Activated T-helper 17 cell treated with anti-CD3 and anti-CD28 coated beads, Interleukin-2, amount 50 U/mL, for 72 hours (primary cell): ENCODE data around the gene RAB36. TPM values are rescaled to one million over a fixed set of nuclear protein-coding genes. Genes with fewer than 3 reads are reported as not detected.
A peak's percentile ranks its signal among the peaks of the same experiment; 100 is the strongest.

Source experiments
- ATAC-seq: fragments of 150-1000 bp; cut with Tn5 transposase; replicated peaks from 2 replicates; pipeline ENCODE4 v1.10.0; 2021; ENCODE audit warnings: mild to moderate bottlenecking, moderate library complexity
- H3K27ac Mint-ChIP-seq: one replicate; pipeline ENCODE4 v1.8.0; 2022; ENCODE audit warnings: mixed read lengths
- H3K27me3 Mint-ChIP-seq: one replicate; pipeline ENCODE4 v1.8.0; 2022; ENCODE audit warnings: mixed read lengths
- H3K36me3 Mint-ChIP-seq: one replicate; pipeline ENCODE4 v1.8.0; 2022; ENCODE audit warnings: low read depth, mild to moderate bottlenecking, mixed read lengths
- H3K4me1 Mint-ChIP-seq: one replicate; pipeline ENCODE4 v1.8.0; 2022; ENCODE audit warnings: mixed read lengths
- H3K4me3 Mint-ChIP-seq: one replicate; pipeline ENCODE4 v1.8.0; 2022; ENCODE audit warnings: mild to moderate bottlenecking, mixed read lengths
- H3K9me3 Mint-ChIP-seq: one replicate; pipeline ENCODE4 v1.8.0; 2022; ENCODE audit warnings: mixed read lengths
- total RNA-seq, 2 donors: library from RNA; stranded (reverse); gene quantifications; one replicate each; pipeline ENCODE4 v1.2.3, GENCODE V29; 2022

Gene RAB36
- total RNA-seq, 2 donors from 2014 or later: 0.61 to 0.80 TPM

DNA sequence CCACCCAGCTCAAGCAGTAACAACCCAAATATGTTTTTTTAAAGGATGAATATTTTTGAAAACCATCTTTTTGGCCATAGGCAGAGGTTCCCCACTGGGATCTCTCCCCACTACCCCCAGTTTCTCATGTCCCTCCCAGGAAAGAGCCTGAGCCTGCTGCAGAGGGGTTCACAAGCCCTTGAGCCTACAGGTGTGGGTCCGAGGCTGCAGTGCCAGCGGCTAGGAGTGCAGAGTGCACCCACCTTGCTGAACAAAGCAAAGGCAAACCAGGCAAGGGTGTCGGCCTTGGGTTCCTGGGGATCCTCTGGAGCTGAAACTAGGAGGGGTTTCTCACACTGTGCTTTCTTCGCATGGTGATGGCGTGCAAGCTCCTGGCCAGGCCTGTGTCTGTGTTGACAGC, 40.0 kb upstream of the RAB36 start:
- Mint-ChIP-seq H3K4me3 (no peak overlapping the region), H3K4me1 (peaks cover 4% of the 10 kb centered on the region), H3K27me3 (no peaks in the 10 kb centered on the region), H3K36me3 (no peaks in the 10 kb centered on the region), H3K9me3 (no peaks in the 10 kb centered on the region), H3K27ac (no peak overlapping the region)
- ATAC-seq: no peak

GRCh38 chr22:23105919-23106318, 39.4 kb upstream of the RAB36 start:
- Mint-ChIP-seq H3K27me3 (no peaks in the 10 kb centered on the region), H3K4me1 (peaks cover 4% of the 10 kb centered on the region), H3K9me3 (no peaks in the 10 kb centered on the region), H3K4me3 (no peak overlapping the region), H3K27ac (no peak overlapping the region), H3K36me3 (no peaks in the 10 kb centered on the region)
- ATAC-seq: no peak

- H3K9me3 Mint-ChIP-seq: no peaks in the 10 kb centered on the region
- no peaks in the 10 kb centered on the region for H3K36me3 Mint-ChIP-seq
- no peaks in the 10 kb centered on the region for H3K27me3 Mint-ChIP-seq
- no peak overlapping the region for H3K4me3 Mint-ChIP-seq
- H3K27ac Mint-ChIP-seq: no peak overlapping the region
- ATAC-seq: no peak
- peaks cover 4% of the 10 kb centered on the region for H3K4me1 Mint-ChIP-seq
Observed at GRCh38 chr22:23106344-23106743, 38.9 kb upstream of the RAB36 start.

GRCh38 chr22:23106906-23107367, 38.3 kb upstream of the RAB36 start:
- no peaks in the 10 kb centered on the region for H3K9me3 Mint-ChIP-seq
- H3K27ac Mint-ChIP-seq: no peak overlapping the region
- no peak for ATAC-seq
- H3K4me3 Mint-ChIP-seq: no peak overlapping the region
- H3K4me1 Mint-ChIP-seq: peaks cover 4% of the 10 kb centered on the region
- no peaks in the 10 kb centered on the region for H3K27me3 Mint-ChIP-seq
- H3K36me3 Mint-ChIP-seq: no peaks in the 10 kb centered on the region

DNA sequence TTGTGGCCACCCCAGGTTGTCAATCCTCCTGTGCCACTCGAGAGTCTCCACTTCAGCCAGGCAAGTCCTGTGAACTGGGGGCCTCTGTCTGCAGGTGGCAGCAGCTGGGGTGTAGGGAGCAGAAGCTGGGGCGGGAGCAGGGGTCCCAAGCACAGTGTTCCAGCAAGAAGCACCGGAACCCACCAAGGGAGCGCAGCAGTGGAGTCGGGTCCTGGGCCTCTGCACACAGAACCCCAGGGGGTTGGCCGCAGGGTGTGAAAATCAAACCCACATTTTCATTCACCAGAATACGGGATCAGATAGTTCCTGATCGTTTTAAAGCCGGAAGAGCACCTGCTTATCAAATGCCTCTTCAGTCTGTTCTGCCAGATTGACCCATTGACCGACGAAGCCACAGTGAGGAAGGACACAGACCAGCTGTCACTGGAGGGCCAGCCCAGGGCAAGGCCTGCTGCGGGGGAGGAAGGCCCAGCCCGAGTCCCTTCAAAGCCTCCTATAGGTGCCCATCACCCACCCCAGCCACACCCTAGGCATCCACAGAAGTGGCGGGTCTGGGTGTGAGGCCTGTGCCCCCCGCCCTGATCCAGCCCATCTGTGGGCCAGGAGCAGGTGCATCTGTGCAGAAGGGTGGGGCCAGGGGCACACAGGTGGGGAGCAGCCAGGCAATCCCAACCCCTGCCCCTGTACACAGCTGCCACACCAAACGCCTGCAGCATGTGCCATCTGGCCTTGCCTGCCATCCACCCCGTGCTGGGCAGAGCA, 37.6 kb upstream of the RAB36 start:
- Mint-ChIP-seq H3K36me3 (no peaks in the 10 kb centered on the region), H3K27ac (no peak overlapping the region), H3K4me3 (no peak overlapping the region), H3K9me3 (no peaks in the 10 kb centered on the region), H3K4me1 (peaks cover 4% of the 10 kb centered on the region), H3K27me3 (no peaks in the 10 kb centered on the region)
- ATAC-seq: no peak

DNA sequence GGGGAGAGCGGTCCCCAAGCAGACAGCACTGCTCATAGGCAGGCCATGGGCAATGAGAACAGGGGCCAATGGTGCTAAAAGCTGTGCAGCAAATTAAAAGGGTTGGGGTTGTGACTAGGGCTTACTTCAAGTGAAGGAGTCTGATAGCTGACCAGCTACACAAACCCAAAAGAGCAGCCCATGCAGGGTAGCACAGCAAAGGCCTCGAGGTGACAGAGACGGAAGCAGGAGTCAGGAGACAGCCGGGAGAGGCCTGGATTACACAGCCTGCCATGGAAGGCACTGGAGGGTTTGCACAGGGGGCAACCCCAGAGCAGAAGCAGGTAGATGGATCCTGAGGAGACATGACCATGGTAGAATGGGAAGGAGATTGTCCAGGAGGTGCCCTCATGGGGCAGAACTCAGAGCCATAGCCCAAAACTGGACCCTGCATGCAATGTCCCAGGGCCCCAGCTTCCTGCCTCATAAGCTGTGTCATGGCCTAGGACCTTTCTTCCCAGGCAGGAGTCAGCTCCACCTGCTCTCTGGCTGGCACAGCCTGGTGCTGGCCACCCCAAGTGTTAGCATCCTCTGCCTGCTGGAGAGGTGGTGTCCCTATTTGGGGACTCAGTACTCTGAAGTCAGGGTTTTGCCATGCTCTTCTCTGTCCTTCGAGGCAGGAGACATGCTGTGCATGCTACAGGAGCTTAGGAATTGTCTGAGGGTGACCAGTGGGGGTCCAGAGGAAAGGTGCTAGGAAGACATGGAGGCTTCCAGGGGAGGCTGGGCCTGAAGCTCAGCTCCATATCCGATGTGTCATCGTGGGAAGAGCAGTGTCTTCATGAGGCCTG, 36.8 kb upstream of the RAB36 start:
- no peak overlapping the region for H3K4me3 Mint-ChIP-seq
- no peak for ATAC-seq
- peaks cover 4% of the 10 kb centered on the region for H3K4me1 Mint-ChIP-seq
- H3K9me3 Mint-ChIP-seq: no peaks in the 10 kb centered on the region
- H3K36me3 Mint-ChIP-seq: no peaks in the 10 kb centered on the region
- no peaks in the 10 kb centered on the region for H3K27me3 Mint-ChIP-seq
- no peak overlapping the region for H3K27ac Mint-ChIP-seq

DNA sequence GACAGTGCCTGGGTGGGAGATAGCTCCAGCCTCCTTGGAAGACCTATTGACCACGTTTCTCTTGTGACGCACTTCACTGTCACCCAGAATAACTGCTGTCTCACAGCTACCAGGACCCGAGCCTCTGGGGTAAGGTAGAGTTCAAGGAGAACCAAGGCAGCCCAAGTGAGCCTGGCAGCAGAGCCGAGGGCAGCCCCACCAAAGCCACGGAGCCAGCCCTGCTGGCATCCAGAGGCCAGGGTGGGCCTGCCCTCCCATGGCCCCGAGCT, 36.3 kb upstream of the RAB36 start:
- Mint-ChIP-seq H3K27me3 (no peaks in the 10 kb centered on the region), H3K36me3 (no peaks in the 10 kb centered on the region), H3K4me3 (no peak overlapping the region), H3K9me3 (no peaks in the 10 kb centered on the region), H3K27ac (no peak overlapping the region), H3K4me1 (peaks cover 4% of the 10 kb centered on the region)
- no peak for ATAC-seq

DNA sequence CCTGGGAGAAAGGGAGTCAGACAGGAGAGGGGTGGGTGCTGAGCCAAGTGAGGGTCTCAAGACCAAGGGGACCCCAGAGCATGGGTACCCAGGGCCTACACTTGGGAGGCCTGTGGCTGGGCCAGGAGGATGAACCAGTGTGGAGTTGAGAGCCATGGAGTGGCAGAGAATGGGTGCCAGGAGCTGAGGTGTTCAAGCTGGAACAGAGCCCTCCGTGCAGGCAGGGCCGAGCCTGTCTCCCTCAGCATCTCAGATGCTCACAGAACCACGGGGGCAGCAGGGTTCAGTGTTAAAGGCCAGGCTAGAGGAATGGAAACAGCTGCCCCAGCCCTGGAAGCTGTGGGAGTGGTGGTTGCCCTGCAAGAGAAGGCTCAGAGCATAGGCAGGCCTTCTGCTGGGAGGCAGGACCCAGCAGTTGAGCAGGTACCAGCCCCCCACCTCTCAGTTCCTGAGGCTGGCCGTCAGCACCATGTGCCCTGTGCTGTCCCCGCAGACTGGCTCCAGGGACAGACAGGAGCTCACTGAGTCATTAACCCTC, 35.8 kb upstream of the RAB36 start:
- peaks cover 4% of the 10 kb centered on the region for H3K4me1 Mint-ChIP-seq
- no peaks in the 10 kb centered on the region for H3K36me3 Mint-ChIP-seq
- no peak for ATAC-seq
- H3K4me3 Mint-ChIP-seq: no peak overlapping the region
- no peaks in the 10 kb centered on the region for H3K27me3 Mint-ChIP-seq
- no peak overlapping the region for H3K27ac Mint-ChIP-seq
- H3K9me3 Mint-ChIP-seq: no peaks in the 10 kb centered on the region

DNA sequence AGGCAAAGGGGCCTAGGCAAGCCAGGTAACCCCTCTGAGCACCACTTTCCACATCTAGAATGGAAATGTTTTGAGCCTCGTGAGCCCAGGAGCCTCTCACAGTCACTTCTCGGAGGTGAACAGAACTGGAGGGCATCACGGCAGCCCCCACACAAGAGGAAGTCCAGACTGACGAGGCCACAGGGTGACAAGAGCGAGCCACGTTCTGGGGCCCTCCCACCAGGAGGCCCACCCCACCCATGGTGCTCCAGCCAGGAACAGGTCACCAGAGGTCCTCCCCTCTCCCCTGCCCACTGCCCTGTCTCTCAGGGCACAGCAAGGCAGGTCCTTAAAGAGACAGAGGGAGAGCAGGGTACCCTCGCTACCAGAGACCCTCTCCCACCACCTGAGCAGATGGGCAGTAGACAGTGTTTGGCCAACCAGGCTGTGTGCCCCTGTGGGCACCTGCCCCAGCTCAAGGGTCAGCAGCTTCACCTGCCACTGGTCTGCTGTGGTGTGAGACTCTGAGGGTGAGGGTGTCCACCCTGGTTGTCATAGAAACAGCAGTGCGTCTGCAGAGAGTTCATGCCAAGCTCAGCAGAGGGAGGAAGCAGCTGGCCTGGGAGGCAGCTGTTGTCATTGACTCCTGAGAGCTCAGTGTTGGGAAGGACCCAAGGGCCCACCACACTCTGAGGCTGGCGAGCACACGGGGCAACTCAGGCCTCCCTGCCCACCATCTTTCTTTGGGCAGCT, 34.9 kb upstream of the RAB36 start:
- no peak overlapping the region for H3K4me3 Mint-ChIP-seq
- no peaks in the 10 kb centered on the region for H3K36me3 Mint-ChIP-seq
- peaks cover 4% of the 10 kb centered on the region for H3K4me1 Mint-ChIP-seq
- H3K27me3 Mint-ChIP-seq: no peaks in the 10 kb centered on the region
- no peaks in the 10 kb centered on the region for H3K9me3 Mint-ChIP-seq
- ATAC-seq: no peak
- H3K27ac Mint-ChIP-seq: no peak overlapping the region

- H3K9me3 Mint-ChIP-seq: no peaks in the 10 kb centered on the region
- H3K36me3 Mint-ChIP-seq: no peaks in the 10 kb centered on the region
- ATAC-seq: no peak
- no peak overlapping the region for H3K27ac Mint-ChIP-seq
- H3K27me3 Mint-ChIP-seq: no peaks in the 10 kb centered on the region
- no peaks in the 10 kb centered on the region for H3K4me1 Mint-ChIP-seq
- no peak overlapping the region for H3K4me3 Mint-ChIP-seq
Observed at GRCh38 chr22:23110922-23111527, 34.3 kb upstream of the RAB36 start.

GRCh38 chr22:23112472-23113012, 32.7 kb upstream of the RAB36 start:
- no peaks in the 10 kb centered on the region for H3K27me3 Mint-ChIP-seq
- H3K36me3 Mint-ChIP-seq: no peaks in the 10 kb centered on the region
- ATAC-seq: no peak
- no peaks in the 10 kb centered on the region for H3K4me1 Mint-ChIP-seq
- H3K27ac Mint-ChIP-seq: no peak overlapping the region
- no peaks in the 10 kb centered on the region for H3K9me3 Mint-ChIP-seq
- H3K4me3 Mint-ChIP-seq: no peak overlapping the region

GRCh38 chr22:23113067-23113846, 32.0 kb upstream of the RAB36 start:
- no peak for ATAC-seq
- H3K4me3 Mint-ChIP-seq: no peak overlapping the region
- no peak overlapping the region for H3K27ac Mint-ChIP-seq
- H3K9me3 Mint-ChIP-seq: no peaks in the 10 kb centered on the region
- no peaks in the 10 kb centered on the region for H3K36me3 Mint-ChIP-seq
- H3K4me1 Mint-ChIP-seq: no peaks in the 10 kb centered on the region
- no peaks in the 10 kb centered on the region for H3K27me3 Mint-ChIP-seq

DNA sequence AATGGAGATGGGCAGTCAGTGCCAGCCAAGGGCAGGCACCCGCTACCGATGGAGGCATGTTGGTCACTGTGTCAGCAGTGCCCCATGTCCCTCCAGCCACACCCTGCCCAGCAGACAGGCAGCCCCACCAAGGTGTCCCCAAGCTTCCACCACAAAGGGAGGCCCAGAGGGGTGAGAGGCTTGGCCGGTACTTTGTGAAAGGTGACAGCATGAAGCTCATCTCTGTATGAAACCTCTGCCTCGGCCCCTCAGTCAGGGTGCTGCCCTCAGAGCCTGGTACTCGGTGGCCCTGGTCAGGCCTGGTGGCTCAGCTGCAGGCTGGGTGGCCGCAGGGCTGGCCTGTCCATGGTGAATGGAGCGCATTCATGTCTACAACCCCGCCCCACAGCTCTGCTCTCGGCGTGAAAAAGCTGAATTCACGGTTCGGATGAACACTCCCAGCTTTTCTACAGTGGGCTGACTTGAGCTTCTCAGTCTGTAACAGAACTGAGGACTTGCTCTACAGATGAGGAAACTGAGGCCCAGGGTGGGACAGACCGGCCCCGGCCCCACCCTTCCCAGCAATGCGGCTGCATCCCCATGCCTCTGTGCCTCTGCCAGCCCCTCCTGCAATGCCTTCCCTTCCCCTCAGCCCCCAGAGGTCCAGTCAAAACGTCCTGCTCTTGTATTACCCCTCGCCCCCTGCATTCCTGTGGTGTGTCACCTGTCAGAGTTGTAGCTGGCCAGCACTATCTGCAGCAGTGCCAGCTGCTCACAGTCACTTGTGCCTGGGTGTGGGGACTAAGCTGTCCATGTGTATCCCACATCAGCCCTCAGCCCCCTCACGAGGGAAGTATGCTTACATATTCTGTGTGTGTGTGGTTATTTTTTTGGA, 31.2 kb upstream of the RAB36 start:
- H3K9me3 Mint-ChIP-seq: no peaks in the 10 kb centered on the region
- peak overlapping the region; percentile 46 for H3K27ac Mint-ChIP-seq
- H3K4me3 Mint-ChIP-seq: no peak overlapping the region
- H3K36me3 Mint-ChIP-seq: no peaks in the 10 kb centered on the region
- ATAC-seq: no peak
- H3K4me1 Mint-ChIP-seq: no peaks in the 10 kb centered on the region
- no peaks in the 10 kb centered on the region for H3K27me3 Mint-ChIP-seq
